ENCODE data around the gene ETV6.

The ETV6 gene

DNA sequence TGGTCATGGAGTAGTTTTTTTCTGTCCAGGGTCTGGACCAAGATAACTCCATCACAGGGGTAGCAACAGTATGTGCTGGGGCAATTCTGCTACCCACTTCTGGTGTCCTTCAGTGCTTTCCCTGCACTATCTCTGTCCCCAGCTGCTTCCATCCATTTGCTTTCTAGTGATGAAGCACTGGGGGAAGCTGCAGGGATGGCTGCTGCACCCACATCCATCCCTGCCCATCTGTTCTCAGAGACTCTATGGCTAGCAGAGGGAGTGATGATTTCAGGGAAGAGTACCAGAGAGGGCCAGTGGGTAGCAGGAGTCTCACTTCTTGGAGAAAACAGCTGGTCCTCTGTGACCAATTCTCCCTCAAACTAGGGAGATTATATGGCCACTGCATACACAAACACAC is 44.1 kb downstream of the ETV6 start:
- Mint-ChIP-seq H3K27me3 (ENCODE audit: low read depth, poor library complexity) (no peaks in the 10 kb centered on the region), H3K9me3 (peaks cover 9% of the 10 kb centered on the region), H3K27ac (no peak overlapping the region), H3K4me1 (peaks cover 16% of the 10 kb centered on the region), H3K36me3 (ENCODE audit: low read depth) (peaks cover 23% of the 10 kb centered on the region), H3K4me3 (no peak overlapping the region)
- no peak for DNase-seq
- TF ChIP-seq, protein P1, sequence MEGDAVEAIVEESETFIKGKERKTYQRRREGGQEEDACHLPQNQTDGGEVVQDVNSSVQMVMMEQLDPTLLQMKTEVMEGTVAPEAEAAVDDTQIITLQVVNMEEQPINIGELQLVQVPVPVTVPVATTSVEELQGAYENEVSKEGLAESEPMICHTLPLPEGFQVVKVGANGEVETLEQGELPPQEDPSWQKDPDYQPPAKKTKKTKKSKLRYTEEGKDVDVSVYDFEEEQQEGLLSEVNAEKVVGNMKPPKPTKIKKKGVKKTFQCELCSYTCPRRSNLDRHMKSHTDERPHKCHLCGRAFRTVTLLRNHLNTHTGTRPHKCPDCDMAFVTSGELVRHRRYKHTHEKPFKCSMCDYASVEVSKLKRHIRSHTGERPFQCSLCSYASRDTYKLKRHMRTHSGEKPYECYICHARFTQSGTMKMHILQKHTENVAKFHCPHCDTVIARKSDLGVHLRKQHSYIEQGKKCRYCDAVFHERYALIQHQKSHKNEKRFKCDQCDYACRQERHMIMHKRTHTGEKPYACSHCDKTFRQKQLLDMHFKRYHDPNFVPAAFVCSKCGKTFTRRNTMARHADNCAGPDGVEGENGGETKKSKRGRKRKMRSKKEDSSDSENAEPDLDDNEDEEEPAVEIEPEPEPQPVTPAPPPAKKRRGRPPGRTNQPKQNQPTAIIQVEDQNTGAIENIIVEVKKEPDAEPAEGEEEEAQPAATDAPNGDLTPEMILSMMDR (IDR thresholded peaks at IDR 0.05) = no peak

DNA sequence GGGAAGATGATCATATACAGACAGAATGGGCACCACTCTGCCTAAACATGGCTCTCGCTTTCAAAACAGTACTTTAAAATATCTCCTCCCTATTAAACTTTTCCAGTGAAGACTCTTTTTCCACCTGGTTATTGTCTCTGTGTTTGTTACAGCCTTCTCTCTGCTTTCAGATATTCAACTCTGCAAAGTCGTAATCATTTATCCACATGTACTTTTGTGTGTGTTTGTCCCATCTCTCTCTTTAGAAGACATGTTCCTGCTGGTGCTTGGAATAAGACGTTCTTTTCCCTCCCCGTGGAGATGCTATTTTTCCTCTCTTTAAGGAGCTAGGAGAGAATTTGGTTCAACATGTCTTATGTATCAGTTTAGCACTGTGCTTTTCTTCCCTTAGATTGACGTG is 45.1 kb downstream of the ETV6 start:
- TF ChIP-seq, protein P1 (IDR thresholded peaks at IDR 0.05) = no peak
- H3K4me3 Mint-ChIP-seq = no peak overlapping the region

DNA sequence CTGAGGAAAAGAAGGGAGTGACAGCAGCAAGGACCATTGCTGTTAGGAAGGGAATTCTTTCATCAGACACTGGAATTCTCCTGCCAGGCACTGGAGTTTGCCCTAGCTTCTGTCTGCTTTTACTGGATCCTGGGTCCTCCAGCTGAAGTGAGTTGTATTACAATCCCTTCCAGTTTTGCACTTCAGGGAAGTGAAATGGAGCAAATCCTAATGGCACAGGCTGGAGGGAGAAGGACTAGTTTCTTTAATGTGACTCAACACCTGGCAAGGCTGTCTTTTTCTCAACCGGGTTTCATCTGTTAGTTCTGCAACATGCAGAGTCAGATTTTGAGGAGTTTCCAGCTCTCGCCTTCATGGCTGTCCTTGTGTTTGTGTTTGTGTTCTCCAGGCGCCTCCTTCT is 45.8 kb downstream of the ETV6 start:
- TF ChIP-seq, protein P1 (IDR thresholded peaks at IDR 0.05) = no peak
- Mint-ChIP-seq H3K27ac (no peak overlapping the region), H3K4me3 (no peak overlapping the region), H3K27me3 (ENCODE audit: low read depth, poor library complexity) (no peaks in the 10 kb centered on the region), H3K9me3 (peaks cover 9% of the 10 kb centered on the region), H3K36me3 (ENCODE audit: low read depth) (peaks cover 12% of the 10 kb centered on the region), H3K4me1 (peaks cover 20% of the 10 kb centered on the region)
- DNase-seq = no peak

More for the DNA sequence above, 45.1 kb downstream of the ETV6 start:
- Mint-ChIP-seq H3K4me1 (peaks cover 12% of the 10 kb centered on the region), H3K27ac (no peak overlapping the region), H3K36me3 (ENCODE audit: low read depth) (peaks cover 18% of the 10 kb centered on the region), H3K9me3 (peaks cover 9% of the 10 kb centered on the region), H3K27me3 (ENCODE audit: low read depth, poor library complexity) (no peaks in the 10 kb centered on the region)
- DNase-seq = no peak

DNA sequence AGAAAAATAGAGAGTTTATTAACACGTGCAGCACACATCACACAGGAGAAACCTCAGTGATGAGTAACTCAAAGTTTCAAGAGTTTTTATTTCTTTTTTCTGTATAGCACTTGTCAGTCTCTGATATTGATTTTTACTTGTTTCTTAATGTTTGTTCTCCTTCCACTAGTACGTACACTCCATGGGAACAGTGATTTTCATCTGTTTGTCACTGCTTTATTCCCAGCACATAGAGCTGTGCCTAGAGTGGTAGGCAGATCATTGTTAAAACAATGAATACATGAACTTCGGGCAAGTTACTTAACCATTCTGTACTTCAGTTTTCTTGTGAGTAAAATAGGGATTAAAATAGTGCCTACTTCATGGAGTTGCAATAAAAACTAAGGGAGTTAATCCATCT is 46.6 kb downstream of the ETV6 start:
- H3K27me3 Mint-ChIP-seq (ENCODE audit: low read depth, poor library complexity) = no peaks in the 10 kb centered on the region
- no peak overlapping the region for H3K4me3 Mint-ChIP-seq
- peaks cover 7% of the 10 kb centered on the region for H3K9me3 Mint-ChIP-seq
- H3K4me1 Mint-ChIP-seq = peaks cover 27% of the 10 kb centered on the region
- TF ChIP-seq, protein P1 (IDR thresholded peaks at IDR 0.05) = no peak
- peaks cover 7% of the 10 kb centered on the region for H3K36me3 Mint-ChIP-seq (ENCODE audit: low read depth)
- no peak for DNase-seq
- no peak overlapping the region for H3K27ac Mint-ChIP-seq

DNA sequence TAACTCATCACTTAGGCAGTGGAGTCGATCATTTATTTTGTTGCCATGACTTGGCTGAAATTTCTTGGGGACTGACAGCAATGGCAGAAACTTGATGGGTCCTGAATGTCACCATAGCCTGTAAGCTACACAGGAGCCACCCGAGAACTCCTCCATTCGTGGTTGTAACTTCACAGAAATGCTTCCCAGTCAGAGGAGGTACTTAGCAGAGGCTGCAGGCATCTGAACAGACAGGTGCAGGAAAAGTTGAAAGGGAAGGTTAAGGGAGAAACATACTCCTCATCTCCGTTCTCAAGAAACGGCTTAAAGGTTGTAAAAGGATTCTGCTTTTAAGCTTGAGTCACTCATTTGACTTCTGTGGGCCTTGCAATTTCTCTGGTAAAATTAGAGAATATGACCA is 47.7 kb downstream of the ETV6 start:
- H3K27ac Mint-ChIP-seq = no peak overlapping the region
- DNase-seq = no peak
- H3K4me3 Mint-ChIP-seq = no peak overlapping the region
- no peaks in the 10 kb centered on the region for H3K27me3 Mint-ChIP-seq (ENCODE audit: low read depth, poor library complexity)
- TF ChIP-seq, protein P1 (IDR thresholded peaks at IDR 0.05) = no peak
- H3K36me3 Mint-ChIP-seq (ENCODE audit: low read depth) = peaks cover 4% of the 10 kb centered on the region
- no peaks in the 10 kb centered on the region for H3K9me3 Mint-ChIP-seq
- peaks cover 38% of the 10 kb centered on the region for H3K4me1 Mint-ChIP-seq

DNA sequence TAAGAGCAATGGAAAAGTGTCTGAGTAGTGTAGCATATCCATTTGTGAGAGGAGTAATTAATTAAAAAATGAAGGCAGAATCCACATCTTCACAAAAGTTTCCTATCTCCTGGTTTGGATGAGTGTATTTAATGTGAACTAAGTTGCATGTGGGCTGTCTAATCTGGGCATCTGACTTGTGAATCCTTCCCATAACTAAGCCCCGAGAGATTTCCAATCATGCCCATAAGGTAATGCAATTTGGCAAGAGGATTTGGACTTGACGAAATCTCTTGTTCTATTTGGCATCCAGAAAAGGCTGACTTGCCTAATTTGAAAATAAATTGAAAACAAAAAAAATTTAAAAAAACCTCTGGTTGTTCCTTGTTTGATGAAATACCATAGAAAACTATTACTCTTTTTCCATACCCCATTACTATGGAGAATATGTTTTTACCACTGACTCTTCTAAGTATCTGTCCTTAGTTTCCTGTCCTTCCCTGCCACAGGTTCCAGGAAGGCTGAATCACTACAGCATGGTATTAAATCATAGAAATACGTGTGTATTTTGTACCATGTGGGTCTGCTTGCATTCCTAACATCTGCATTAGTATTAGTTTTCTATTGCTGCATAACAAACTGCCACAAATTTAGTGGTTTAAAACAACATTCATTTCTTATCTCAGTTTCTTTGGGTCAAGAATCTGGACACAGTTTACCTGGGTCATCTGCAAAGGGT is 48.4 kb downstream of the ETV6 start:
- Mint-ChIP-seq H3K9me3 (no peaks in the 10 kb centered on the region), H3K27me3 (ENCODE audit: low read depth, poor library complexity) (no peaks in the 10 kb centered on the region), H3K36me3 (ENCODE audit: low read depth) (peaks cover 4% of the 10 kb centered on the region), H3K4me3 (no peak overlapping the region), H3K27ac (no peak overlapping the region), H3K4me1 (peaks cover 45% of the 10 kb centered on the region)
- no peak for DNase-seq
- TF ChIP-seq, protein P1 (IDR thresholded peaks at IDR 0.05) = no peak
